Posterior cingulate gyrus (tissue), 11 donors: Measurements from ENCODE around the gene GADD45GIP1.
"Not testable (repeated sequence)": the region's sequence is repeated elsewhere in the genome, so short reads cannot be mapped to it uniquely, and the experiment has no call there.

ENCODE experiments used
- DNase-seq, 10 donors: peaks; one replicate each; pipeline versions ENCODE4 v3.0.0 to v3.0.0-alpha.2; 2020 to 2021; ENCODE audit warnings: mixed read lengths in 3 of 10
- intact Hi-C: fragments of 100-400 bp; cut with DNase I; formaldehyde crosslinking; loops from one replicate; pipeline ENCODE4 v1.15.1; 2023

GADD45GIP1 gene

DNA sequence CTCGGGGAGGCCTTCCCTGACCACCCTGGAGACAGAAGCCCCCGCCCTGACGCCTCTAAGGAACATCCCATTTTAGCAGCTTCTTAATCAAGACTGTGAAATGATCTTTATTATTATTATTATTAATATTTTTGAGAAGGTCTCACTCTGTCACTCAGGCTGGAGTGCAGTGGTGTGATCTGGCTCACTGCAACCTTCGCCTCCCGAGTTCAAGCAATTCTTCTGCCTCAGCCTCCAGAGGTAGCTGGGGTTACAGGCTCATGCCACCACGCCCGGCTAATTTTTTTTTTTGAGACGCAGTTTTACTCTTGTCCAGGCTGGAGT, 8.8 kb upstream of the GADD45GIP1 start:
- peak in 1 of 10 donors; percentile 25 for DNase-seq
- intact Hi-C loops = no loop called here

GRCh38 chr19:12965017-12965811, 8.2 kb upstream of the GADD45GIP1 start:
- intact Hi-C loops = no loop called here
- DNase-seq = peak; percentile 54 to 97 (median 80)

DNA sequence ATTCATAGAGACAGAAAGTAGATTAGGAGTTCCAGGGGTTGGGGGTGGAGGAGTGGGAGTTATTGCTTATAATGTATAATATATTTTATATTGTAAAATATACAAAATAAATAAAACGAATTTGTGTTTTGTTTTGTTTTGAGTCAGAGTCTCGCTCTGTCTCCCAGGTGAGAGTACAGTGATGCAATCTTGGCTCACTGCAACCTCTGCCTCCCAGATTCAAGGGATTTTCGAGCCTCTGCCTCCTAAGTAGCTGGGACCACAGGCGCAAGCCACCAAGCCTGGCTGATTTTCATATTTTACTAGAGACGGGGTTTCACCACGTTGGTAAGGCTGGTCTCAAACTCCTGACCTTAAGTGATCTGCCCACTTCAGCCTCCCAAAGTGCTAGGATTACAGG, 2.5 kb upstream of the GADD45GIP1 start:
- no peak for DNase-seq
- intact Hi-C loops = no loop called here

- DNase-seq, intact Hi-C loops: not testable (repeated sequence)
Observed at GRCh38 chr19:12957389-12957952, 448 bp upstream of the GADD45GIP1 start.

GRCh38 chr19:12955996-12956395, 1.0 kb downstream of the GADD45GIP1 start:
- intact Hi-C loops = no loop called here
- DNase-seq = peak in 1 of 10 donors; percentile 19

DNA sequence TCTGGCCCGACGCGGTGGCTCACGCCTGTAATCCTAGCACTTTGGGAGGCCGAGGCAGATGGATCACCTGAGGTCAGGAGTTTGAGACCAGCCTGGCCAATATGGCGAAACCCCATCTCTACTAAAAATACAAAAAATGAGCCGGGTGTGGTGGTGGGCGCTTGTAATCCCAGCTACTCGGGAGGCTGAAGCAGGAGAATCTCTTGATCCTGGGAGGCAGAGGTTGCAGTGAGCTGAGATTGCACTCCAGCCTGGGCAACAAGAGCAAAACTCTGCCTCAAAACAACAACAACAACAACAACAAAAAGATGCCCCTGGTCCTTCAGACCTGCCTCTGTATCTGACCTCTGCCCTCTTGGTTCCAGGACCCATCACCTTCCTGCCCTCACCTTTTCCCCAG, 1.4 kb downstream of the GADD45GIP1 start:
- intact Hi-C loops = not testable (repeated sequence)
- DNase-seq = peak in 1 of 10 donors; percentile 20

- DNase-seq = no peak
- intact Hi-C loops = no loop called here
Observed at GRCh38 chr19:12954612-12954962, 2.4 kb downstream of the GADD45GIP1 start.

GRCh38 chr19:12953799-12954611, 3.0 kb downstream of the GADD45GIP1 start:
- intact Hi-C loops = no loop called here
- DNase-seq = no peak

GRCh38 chr19:12953138-12953798, 3.8 kb downstream of the GADD45GIP1 start:
- DNase-seq = peak in 9 of 10 donors; percentile 54 to 95 (median 64)
- intact Hi-C loops = no loop called here

GRCh38 chr19:12952488-12953137, 4.4 kb downstream of the GADD45GIP1 start:
- no peak for DNase-seq
- intact Hi-C loops = no loop called here

GRCh38 chr19:12952050-12952449, 5.0 kb downstream of the GADD45GIP1 start:
- intact Hi-C loops, DNase-seq: not testable (repeated sequence)

DNA sequence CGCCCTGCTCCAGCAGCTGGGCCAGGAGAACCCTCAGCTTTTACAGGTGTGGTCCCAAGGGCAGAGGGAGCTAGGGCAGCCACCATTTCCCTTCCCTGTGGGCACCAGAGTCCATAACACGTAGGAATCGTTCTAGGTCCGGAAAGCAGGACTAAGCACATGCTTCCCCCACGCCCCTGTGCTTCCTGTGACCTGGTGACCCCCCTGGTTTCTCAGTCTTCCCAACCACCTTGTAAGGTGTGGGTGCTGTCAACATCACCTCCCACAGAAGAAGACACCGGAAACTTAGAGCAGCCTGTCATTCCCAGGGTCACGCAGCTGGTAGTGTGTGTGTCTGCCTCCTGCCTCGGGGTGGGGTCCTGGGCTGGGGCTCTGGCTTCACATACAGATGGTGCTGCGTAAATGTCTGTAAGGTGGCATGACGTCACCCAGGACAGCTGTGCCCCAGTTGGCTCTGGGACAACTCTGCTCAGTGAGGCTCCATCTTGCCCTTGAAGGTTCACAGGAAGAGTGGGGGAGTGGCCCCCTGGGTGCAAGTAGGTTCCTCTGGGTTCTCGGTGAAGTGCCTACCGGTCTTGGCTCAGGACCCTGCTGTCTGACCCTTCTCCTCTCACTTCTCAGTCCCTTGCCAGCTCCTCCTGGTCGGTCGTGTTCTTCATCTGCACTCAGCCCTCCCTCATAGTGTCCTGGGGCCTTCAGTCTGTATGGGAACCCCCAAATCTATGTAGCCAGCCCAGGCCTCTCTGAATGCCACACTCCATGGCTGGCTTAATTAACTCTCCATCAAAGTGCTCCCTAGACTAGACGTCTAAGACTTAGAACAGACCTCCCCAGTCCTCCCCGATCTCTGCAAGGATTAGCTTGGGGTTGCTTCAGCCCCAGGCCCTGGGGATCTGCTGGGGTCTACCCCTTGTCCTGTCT, 7.4 kb downstream of the GADD45GIP1 start:
- DNase-seq = no peak
- intact Hi-C loops = no loop called here

- DNase-seq = no peak
- intact Hi-C loops = no loop called here
Observed at GRCh38 chr19:12948612-12949362, 8.2 kb downstream of the GADD45GIP1 start.

GRCh38 chr19:12947702-12948611, 9.1 kb downstream of the GADD45GIP1 start:
- intact Hi-C loops = no loop called here
- no peak for DNase-seq

DNA sequence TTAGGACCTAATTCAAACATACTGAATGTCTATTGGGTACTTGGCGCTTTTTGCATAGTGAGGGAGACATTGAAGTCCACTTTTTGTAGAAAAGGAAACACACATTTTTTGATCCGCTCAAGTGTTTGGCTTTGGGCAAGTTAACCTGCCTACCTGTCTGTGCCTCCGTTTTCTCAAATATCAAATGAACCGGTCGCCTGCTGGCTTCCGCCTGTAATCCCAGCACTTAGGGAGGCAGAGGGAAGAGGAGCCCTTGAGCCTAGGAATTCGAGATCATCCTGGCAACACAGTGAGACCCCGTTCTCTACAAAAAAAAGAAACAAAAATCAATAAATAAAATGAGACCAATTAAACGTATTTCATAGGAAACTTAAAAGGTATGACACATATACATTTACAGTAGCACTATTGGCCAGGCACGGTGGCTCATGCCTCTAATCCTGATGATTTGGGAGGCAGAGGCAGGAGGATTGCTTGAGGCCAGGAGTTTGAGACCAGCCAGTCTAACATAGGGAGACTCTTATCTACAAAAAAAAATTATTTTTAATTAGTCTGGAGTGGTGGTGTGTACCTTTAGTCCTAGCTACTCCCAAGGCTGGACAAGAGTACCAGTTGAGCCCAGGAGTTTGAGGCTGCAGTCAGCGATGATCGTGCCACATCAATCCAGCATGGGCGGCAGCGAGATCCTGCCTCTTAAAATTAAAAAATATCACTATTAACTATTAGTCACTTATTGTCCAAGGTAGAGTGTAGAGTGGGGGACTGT, 10.1 kb downstream of the GADD45GIP1 start:
- DNase-seq = no peak
- intact Hi-C loops = no loop called here

GRCh38 chr19:12946092-12946721, 10.8 kb downstream of the GADD45GIP1 start:
- peak in 4 of 10 donors; percentile 22 to 91 (median 54) for DNase-seq
- intact Hi-C loops = no loop called here
